Progenitor cell of endocrine pancreas (in vitro differentiated cells): ENCODE measurements around the gene DYNLT2. TPM values are rescaled to one million over a fixed set of nuclear protein-coding genes. Genes with fewer than 3 reads are reported as not detected.
"Not testable (repeated sequence)": the region's sequence is repeated elsewhere in the genome, so short reads cannot be mapped to it uniquely, and the experiment has no call there.

ENCODE experiments used
- DNase-seq: peaks from one replicate; pipeline ENCODE4 v3.0.0; 2021; ENCODE audit warnings: low spot score; ENCODE audit not compliant: unreplicated experiment
- H3K27ac Mint-ChIP-seq: 2 replicates; pipeline ENCODE4 v1.8.0; 2021; ENCODE audit warnings: mild to moderate bottlenecking, moderate library complexity, mixed read lengths
- H3K27me3 Mint-ChIP-seq: 2 replicates; pipeline ENCODE4 v1.8.0; 2021; ENCODE audit warnings: mixed read lengths
- H3K36me3 Mint-ChIP-seq: 2 replicates; pipeline ENCODE4 v1.8.0; 2022; ENCODE audit warnings: mixed read lengths; ENCODE audit not compliant: insufficient read depth
- H3K4me1 Mint-ChIP-seq: 2 replicates; pipeline ENCODE4 v1.8.0; 2021; ENCODE audit warnings: low read depth, mixed read lengths
- H3K4me3 Mint-ChIP-seq: 2 replicates; pipeline ENCODE4 v1.8.0; 2021; ENCODE audit warnings: low read depth, mild to moderate bottlenecking, moderate library complexity, mixed read lengths
- H3K9me3 Mint-ChIP-seq: 2 replicates; pipeline ENCODE4 v1.8.0; 2021; ENCODE audit warnings: low read depth, mixed read lengths
- total RNA-seq: library from RNA; stranded (reverse); gene quantifications from 2 replicates; pipeline ENCODE4 v1.2.1, GENCODE V29; 2021
- TF ChIP-seq, protein P1 (sequence below): fragments of 200-600 bp; sonication (generic); IDR thresholded peaks from one replicate; pipeline ENCODE4 v1.5.0; 2021; ENCODE audit warnings: antibody characterized with exemption, mild to moderate bottlenecking; ENCODE audit not compliant: unreplicated experiment

DYNLT2 gene
- total RNA-seq, 1 donor from 2014 or later: 1.8 TPM

DNA sequence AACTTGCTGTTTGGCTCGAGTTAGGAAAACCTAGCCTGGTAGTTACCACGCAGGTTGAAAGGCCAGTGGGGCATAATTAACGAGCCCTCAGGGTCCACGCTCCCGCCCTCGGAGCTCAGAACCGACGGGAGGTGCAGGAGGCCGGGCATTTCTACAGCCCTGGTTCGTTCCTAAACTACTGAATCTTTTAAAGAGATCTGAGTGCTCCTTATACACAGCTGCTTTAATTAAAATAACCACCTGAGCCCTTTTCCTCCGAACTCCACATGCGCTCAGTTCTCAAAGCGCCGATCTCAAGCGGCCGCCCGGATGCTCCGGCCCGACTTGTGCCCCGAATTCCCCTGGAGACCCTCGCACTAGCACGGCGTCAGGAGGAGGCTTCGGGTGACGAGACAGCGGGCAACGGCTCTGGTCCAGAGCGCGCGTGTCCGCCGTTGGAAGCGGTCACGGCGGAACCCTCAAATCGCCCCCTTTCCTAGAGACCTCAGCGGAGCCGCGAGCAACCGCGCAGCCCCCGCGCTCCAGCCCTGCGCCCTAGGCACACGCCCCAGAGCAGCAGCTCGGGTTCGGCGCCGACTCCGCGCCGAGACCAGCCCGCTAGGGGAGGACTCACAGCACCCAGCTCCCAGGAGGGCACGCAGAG lies 49.9 kb downstream of the DYNLT2 start:
- H3K27me3 Mint-ChIP-seq: no peaks in the 10 kb centered on the region
- DNase-seq: no peak
- H3K36me3 Mint-ChIP-seq: peaks cover 7% of the 10 kb centered on the region
- peak overlapping the region; percentile 91 for H3K4me3 Mint-ChIP-seq
- peaks cover 14% of the 10 kb centered on the region for H3K4me1 Mint-ChIP-seq
- TF ChIP-seq, protein P1, sequence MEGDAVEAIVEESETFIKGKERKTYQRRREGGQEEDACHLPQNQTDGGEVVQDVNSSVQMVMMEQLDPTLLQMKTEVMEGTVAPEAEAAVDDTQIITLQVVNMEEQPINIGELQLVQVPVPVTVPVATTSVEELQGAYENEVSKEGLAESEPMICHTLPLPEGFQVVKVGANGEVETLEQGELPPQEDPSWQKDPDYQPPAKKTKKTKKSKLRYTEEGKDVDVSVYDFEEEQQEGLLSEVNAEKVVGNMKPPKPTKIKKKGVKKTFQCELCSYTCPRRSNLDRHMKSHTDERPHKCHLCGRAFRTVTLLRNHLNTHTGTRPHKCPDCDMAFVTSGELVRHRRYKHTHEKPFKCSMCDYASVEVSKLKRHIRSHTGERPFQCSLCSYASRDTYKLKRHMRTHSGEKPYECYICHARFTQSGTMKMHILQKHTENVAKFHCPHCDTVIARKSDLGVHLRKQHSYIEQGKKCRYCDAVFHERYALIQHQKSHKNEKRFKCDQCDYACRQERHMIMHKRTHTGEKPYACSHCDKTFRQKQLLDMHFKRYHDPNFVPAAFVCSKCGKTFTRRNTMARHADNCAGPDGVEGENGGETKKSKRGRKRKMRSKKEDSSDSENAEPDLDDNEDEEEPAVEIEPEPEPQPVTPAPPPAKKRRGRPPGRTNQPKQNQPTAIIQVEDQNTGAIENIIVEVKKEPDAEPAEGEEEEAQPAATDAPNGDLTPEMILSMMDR: no peak
- peaks cover 3% of the 10 kb centered on the region for H3K9me3 Mint-ChIP-seq
- H3K27ac Mint-ChIP-seq: peak overlapping the region; percentile 90

DNA sequence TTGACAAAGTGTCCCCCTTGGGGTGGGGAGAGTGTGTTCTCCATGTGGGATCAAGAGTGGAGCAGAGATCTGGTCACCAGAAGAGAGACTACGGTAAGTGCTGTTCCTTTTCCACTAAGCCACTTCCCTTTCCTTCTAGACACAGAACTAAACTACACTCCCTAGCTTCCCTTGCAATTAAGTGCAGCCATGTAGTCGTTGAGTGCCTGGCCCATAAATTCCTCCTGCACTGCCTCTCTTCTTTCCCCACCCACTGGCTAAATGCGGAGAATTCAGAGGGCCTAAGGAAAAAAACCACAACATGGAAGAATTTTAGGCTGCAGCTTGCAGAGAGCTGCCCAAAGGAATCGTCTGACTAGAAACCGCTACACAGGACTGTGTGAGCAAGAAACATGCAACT lies 51.1 kb downstream of the DYNLT2 start:
- TF ChIP-seq, protein P1: no peak
- peak overlapping the region; percentile 91 for H3K4me3 Mint-ChIP-seq
- no peaks in the 10 kb centered on the region for H3K27me3 Mint-ChIP-seq
- H3K36me3 Mint-ChIP-seq: peaks cover 14% of the 10 kb centered on the region
- no peak overlapping the region for H3K27ac Mint-ChIP-seq
- no peak for DNase-seq
- peaks cover 14% of the 10 kb centered on the region for H3K4me1 Mint-ChIP-seq
- peaks cover 7% of the 10 kb centered on the region for H3K9me3 Mint-ChIP-seq

DNA sequence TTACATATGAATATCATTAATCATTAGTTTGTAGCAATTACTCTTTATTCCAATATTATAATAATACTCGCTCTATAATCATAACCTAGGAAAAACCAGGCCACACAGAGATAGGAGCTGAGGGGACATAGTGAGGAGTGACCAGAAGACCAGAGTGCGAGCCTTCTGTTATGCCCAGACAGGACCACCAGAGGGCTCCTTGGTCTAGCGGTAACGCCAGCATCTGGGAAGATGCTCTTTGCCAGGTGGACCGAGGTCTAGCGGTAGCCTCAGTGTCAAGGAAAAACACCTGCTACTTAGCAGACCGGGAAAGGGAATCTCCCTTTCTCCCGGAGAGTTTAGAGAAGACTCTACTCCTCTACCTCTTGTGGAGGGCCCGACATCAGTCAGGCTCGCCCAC lies 54.3 kb downstream of the DYNLT2 start:
- Mint-ChIP-seq H3K36me3 (peaks cover 28% of the 10 kb centered on the region), H3K9me3 (peaks cover 13% of the 10 kb centered on the region)
- not testable (repeated sequence) for H3K4me3 Mint-ChIP-seq, H3K4me1 Mint-ChIP-seq, DNase-seq, H3K27me3 Mint-ChIP-seq, H3K27ac Mint-ChIP-seq
- TF ChIP-seq, protein P1: peak; percentile 47

DNA sequence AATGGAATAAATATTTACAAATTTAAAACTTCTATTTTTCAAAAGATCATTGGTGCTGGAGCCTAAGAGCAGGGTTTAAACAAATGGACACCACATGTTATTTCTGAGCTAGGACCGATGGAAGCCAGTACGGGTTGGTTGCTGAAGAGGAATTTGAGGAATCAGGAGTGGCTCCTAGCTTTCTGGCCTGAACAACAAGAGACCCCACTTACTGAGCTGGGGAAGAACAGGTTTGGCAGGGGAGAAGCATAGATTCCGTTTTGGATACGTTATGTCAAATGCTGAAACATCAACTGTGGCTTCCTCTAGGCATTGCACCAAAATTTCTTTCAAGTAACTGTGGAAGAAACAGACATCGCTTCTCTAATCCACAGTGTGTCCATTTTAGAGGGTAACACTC lies 56.2 kb downstream of the DYNLT2 start:
- no peaks in the 10 kb centered on the region for H3K4me1 Mint-ChIP-seq
- H3K27me3 Mint-ChIP-seq: no peaks in the 10 kb centered on the region
- no peak overlapping the region for H3K27ac Mint-ChIP-seq
- DNase-seq: no peak
- peaks cover 38% of the 10 kb centered on the region for H3K36me3 Mint-ChIP-seq
- TF ChIP-seq, protein P1: no peak
- H3K9me3 Mint-ChIP-seq: peaks cover 18% of the 10 kb centered on the region
- no peak overlapping the region for H3K4me3 Mint-ChIP-seq

DNA sequence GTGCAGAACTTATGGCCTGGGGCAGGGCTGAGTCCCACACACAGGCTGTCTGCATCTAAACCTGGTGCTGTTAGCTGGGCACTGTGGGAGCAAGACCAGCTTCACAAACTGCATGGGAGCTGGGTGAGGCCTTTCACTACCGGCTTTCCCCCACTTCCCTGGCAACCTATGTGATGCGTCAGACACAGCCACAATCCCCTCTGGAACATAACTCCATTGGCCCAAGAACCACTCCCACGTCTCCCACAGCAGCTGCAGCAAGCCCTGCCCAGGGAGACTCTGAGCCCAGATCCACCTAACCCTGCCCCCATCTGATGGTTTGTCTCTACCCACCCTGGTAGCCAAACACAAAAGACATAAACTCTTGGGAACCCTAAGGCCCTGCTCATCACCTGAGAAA lies 58.9 kb downstream of the DYNLT2 start:
- Mint-ChIP-seq H3K9me3 (peaks cover 25% of the 10 kb centered on the region), H3K36me3 (peaks cover 51% of the 10 kb centered on the region), H3K4me3 (no peak overlapping the region), H3K4me1 (no peaks in the 10 kb centered on the region), H3K27ac (no peak overlapping the region), H3K27me3 (no peaks in the 10 kb centered on the region)
- DNase-seq: no peak
- TF ChIP-seq, protein P1: no peak
